ENCODE results near the gene DMD. TPM values are rescaled to one million over a fixed set of nuclear protein-coding genes. Genes with fewer than 3 reads are reported as not detected.

DMD gene
- total and polyA plus RNA-seq, 12 donors = 28.5 to 228 (median 168) TPM

GRCh38 chrX:31969714-31970113 is 1241.6 kb downstream of the DMD start:
- Histone ChIP-seq H3K36me3 (no peaks in the 10 kb centered on the region), H3K4me1 (no peaks in the 10 kb centered on the region), H3K4me3 (no peak overlapping the region), H3K27me3 (no peaks in the 10 kb centered on the region), H3K27ac (no peak overlapping the region), H3K9me3 (no peaks in the 10 kb centered on the region)
- 86 to 90% methylated on average over 5 of the region's 5 CpGs for WGBS, 2 donors
- TF ChIP-seq CTCF (IDR thresholded peaks at IDR 0.05) = no peak
- ATAC-seq (no peak), DNase-seq (no peak)
- intact Hi-C loops (cut with DNase I) = no loop called here

GRCh38 chrX:31962256-31962655 is 1249.1 kb downstream of the DMD start:
- Histone ChIP-seq H3K4me3 (no peak overlapping the region), H3K27me3 (no peaks in the 10 kb centered on the region), H3K9me3 (no peaks in the 10 kb centered on the region), H3K4me1 (no peaks in the 10 kb centered on the region), H3K27ac (no peak overlapping the region), H3K36me3 (no peaks in the 10 kb centered on the region)
- intact Hi-C loops (cut with DNase I) = no loop called here
- TF ChIP-seq CTCF (IDR thresholded peaks at IDR 0.05) = no peak
- DNase-seq = no peak
- 85 to 94% methylated on average over 1 of the region's 1 CpG for WGBS, 2 donors
- ATAC-seq = no peak

- Histone ChIP-seq H3K27me3 (no peaks in the 10 kb centered on the region), H3K27ac (no peak overlapping the region), H3K36me3 (no peaks in the 10 kb centered on the region), H3K4me1 (no peaks in the 10 kb centered on the region), H3K9me3 (no peaks in the 10 kb centered on the region), H3K4me3 (no peak overlapping the region)
- WGBS, 2 donors = 75 to 78% methylated on average over 5 of the region's 5 CpGs
- ATAC-seq (no peak), DNase-seq (no peak)
- intact Hi-C loops (cut with DNase I) = no loop called here
- no peak for TF ChIP-seq CTCF (IDR thresholded peaks at IDR 0.05)
Observed at GRCh38 chrX:31934842-31935370, 1276.4 kb downstream of the DMD start.

GRCh38 chrX:31934015-31934414 is 1277.3 kb downstream of the DMD start:
- DNase-seq (no peak), ATAC-seq (no peak)
- TF ChIP-seq CTCF (IDR thresholded peaks at IDR 0.05) = no peak
- no peak overlapping the region for H3K27ac ChIP-seq
- intact Hi-C loops (cut with DNase I) = no loop called here
- no peaks in the 10 kb centered on the region for H3K36me3 ChIP-seq
- no peaks in the 10 kb centered on the region for H3K9me3 ChIP-seq
- no peaks in the 10 kb centered on the region for H3K27me3 ChIP-seq
- WGBS, 2 donors = 89 to 95% methylated on average over 3 of the region's 3 CpGs
- no peak overlapping the region for H3K4me3 ChIP-seq
- no peaks in the 10 kb centered on the region for H3K4me1 ChIP-seq
